Fibroblast of gingiva (primary cell): ENCODE measurements around the gene RC3H2.
"Not testable (repeated sequence)": the region's sequence is repeated elsewhere in the genome, so short reads cannot be mapped to it uniquely, and the experiment has no call there.

ENCODE experiments used
- DNase-seq: peaks from one replicate; pipeline ENCODE4 v3.0.0-alpha.2; 2011; ENCODE audit warnings: low read depth

RC3H2 gene

DNA sequence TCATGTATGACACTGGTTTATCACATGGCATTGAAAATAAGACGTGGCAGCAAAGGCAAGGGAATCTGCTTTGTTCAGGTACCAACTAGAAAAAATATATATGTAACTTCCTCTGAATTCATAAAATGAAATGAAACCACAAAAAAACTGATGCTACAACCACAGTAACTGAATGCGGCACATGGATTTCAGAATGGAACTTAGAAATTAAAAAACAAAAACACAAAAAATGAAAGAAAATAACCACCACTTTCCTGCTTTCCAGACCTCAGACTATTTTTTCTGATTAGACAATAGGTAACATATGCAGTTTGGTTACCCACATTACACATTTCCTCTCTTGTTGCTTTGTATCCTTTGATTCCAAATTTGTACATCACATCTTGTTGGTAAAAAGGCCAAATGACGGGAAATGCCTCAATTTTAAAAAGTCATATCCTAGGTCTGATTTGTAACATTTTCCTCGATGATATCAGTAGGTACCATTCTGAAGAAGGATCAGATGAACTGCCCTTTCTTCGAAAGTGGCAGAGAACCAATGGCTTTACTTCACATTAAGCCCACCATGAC is 58.7 kb downstream of the RC3H2 start:
- DNase-seq = no peak

DNA sequence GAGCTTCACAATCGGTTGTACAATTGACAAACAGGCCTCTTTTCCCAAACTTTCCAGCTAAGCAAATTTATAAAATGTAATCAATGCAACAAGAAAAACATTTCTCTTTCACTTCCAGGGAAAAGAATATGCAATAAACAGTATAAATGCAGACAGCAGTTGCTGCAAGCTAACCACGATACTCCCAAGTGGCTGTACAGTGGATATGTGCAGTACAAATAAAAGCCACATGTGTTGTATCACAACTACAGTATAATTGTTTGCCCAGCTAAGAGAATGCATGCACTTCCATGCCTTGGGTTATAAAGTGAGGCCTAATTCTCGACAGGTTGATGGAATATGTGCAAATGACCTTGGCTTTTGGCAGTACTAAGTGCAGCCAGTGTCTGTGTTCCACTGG is 60.0 kb downstream of the RC3H2 start:
- peak; percentile 31 for DNase-seq

DNA sequence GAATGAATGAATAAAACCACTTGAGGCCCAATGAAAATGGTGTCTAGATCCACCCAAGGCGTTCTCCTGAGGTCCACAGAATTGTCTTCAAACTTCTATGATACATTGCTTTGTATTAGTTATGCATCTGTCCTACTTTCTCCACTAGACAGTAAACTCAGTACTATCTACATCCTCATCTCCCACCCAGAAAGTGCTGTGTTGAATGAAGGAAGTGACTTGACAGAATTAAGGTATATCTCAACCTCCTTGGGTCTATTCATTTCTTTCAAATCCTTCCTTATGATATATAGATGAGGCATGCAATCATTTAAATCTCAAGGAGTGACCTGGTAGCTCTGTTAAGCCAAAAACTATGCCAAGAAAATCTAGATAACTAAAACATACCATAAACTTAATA is 61.0 kb downstream of the RC3H2 start:
- DNase-seq = no peak

- DNase-seq = no peak
Measured at GRCh38 chr9:122841501-122841900, 63.7 kb downstream of the RC3H2 start.

GRCh38 chr9:122838441-122838840 is 66.7 kb downstream of the RC3H2 start:
- DNase-seq = not testable (repeated sequence)

DNA sequence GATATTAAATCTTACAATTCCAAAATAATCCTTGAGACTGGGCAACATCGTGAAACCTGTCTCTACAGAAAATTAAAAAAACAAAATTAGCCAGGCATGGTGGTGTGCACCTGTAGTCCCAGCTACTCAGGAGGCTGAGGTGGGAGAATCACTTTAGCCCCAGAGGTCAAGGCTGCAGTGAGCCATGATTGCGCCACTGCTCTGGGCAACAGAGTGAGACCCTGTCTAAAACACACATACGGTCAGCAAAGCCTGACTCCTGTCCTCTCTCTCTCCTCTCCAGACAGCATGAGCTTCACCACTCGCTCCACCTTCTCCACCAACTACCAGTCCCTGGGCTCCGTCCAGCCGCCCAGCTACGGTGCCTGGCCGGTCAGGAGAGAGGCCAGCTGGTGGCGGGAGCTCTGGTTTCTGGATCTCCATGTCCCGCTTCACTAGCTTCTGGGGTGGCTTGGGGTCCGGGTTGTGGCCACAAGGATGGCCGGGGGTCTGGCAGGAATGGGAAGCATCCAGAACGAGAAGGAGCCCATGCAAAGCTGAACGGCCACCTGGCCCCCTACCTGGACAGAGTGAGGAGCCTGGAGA is 67.8 kb downstream of the RC3H2 start:
- DNase-seq = no peak

DNA sequence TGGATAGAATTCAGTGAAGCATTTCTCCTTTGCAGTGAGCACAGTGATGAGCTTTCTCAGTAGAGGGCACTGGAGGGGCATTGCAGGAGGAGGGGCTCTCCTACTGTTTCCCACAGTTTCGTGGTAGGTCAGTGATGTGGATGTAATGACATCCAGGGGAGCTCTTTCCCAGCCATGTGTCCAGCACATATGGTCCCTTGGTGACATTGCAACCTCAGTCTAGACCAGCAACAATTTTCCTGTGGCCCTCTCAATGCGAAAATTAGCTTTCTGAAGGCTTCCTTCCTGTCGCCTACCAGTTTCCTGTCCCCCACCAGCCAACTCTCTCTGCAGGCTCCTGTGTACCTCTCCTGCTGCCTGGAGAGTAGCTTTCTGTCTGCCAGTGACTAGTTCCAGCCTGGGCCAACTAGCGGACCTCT is 69.8 kb downstream of the RC3H2 start:
- no peak for DNase-seq

GRCh38 chr9:122832194-122832593 is 73.0 kb downstream of the RC3H2 start:
- DNase-seq = no peak

GRCh38 chr9:122828965-122829284 is 76.2 kb downstream of the RC3H2 start:
- not testable (repeated sequence) for DNase-seq

DNA sequence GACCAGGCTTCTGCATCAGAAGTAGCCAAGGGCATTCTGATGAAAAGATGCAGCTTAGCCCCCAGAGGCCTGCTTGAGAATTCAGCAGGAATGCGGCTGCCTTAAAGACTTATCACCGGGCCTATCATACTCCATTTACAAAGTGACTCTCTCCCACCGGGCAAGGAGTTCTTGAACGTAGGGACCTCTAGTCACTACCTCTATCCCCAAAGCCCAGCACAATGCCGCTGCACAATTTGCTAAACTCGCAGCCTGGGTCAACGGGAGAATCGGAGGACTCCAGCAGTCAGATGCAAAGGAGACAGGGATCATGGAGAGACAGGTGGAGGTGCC is 77.4 kb downstream of the RC3H2 start:
- DNase-seq = peak; percentile 27

DNA sequence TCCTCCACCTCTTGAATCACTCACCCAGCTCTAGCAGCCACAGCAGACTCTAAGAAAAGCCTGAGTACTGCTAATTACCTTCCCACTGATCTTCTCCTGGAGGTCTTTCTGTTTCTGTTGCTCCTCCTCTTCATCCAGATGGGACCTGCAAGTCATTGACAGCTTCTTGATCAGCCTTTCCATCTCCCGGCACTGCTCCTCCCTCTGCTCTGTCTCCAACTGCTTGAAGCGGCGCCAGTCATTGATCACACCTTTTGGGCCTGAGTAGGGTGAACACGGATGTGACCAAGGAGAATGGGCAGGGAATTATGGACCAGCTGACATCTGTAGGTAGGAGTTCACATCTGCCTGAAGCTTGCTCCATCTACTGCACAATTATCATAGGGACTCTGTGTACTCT is 82.2 kb downstream of the RC3H2 start:
- DNase-seq = no peak

DNA sequence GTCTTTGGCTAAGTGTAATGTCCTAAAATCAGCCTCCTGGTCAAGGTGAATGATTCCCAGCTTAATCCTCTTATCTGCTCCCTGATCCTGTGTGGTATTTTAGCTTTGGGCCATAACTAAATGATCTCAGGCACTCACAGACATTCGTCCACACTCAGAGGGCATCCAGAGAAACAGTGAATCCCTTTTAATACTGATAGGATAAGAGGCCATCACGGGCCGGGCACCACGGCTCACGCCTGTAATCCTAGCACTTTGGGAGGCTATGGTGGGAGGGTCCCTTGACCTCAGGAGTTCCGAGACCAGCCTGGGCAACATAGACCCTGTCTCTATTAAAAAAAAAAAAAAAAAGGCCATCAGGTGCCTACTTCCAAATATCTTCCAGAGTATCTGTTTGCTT is 83.1 kb downstream of the RC3H2 start:
- DNase-seq = no peak

- DNase-seq = peak; percentile 29
Measured at GRCh38 chr9:122821278-122821943, 83.7 kb downstream of the RC3H2 start.

GRCh38 chr9:122820490-122820845 is 84.7 kb downstream of the RC3H2 start:
- no peak for DNase-seq

GRCh38 chr9:122819791-122820489 is 85.2 kb downstream of the RC3H2 start:
- DNase-seq = peak; percentile 34

GRCh38 chr9:122819326-122819725 is 85.8 kb downstream of the RC3H2 start:
- no peak for DNase-seq

GRCh38 chr9:122816163-122816867 is 88.8 kb downstream of the RC3H2 start:
- DNase-seq = no peak

GRCh38 chr9:122815544-122815943 is 89.6 kb downstream of the RC3H2 start:
- DNase-seq = no peak

- no peak for DNase-seq
Measured at GRCh38 chr9:122814545-122814944, 90.6 kb downstream of the RC3H2 start.

DNA sequence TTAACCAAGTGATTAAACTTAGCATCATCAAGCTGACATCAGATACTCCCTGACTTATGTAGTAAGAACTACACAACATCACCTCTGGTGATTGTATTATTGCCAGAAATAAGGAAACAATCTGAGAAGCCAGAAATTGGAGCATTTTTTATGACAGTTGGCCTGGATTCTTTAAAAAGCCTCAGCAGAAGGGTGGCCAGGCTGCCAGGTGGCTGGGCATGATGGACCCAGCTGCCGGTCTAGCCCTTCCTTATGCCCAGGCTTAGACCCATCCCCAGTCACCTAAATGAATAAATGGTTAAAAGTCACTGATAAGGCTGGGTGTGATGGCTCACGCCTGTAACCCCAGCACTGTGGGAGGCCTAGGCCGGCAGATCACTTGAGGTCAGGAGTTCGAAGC is 92.4 kb downstream of the RC3H2 start:
- no peak for DNase-seq

- peak; percentile 63 for DNase-seq
Measured at GRCh38 chr9:122810306-122810946, 94.7 kb downstream of the RC3H2 start.

DNA sequence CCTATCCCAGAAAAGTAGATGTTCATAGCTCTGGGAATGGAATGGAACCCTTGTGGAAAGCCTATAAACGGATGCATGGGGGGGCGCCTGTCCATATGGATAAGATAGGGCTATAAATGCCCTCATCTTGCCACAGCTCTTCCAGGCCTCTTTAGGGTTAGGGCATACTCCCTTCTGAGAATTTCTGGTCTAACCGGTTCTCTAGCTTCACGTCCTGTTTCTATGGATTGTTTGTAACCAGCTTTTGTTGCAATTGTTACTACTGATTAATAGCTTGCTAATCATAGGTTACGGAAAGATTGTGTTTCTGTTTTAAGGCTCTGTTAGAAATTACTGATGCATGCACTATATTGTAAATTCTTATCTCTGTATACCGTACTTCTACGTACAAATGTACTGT is 95.9 kb downstream of the RC3H2 start:
- DNase-seq = not testable (repeated sequence)
